HCT116 (cell line): ENCODE data around the gene MXD1. TPM values are rescaled to one million over a fixed set of nuclear protein-coding genes. Genes with fewer than 3 reads are reported as not detected.

Experiments
- ATAC-seq: fragments of 200-7000 bp; cut with Tn5 transposase; 2 replicates; pipeline ENCODE4 v1.9.1; 2020; ENCODE audit warnings: mild to moderate bottlenecking, moderate library complexity
- BruUV-seq: library from RNA; stranded (reverse); fragments of 400-500 nt; replicated peaks from 2 replicates; lab custom pipeline; 2021; lab: Mats Ljungman, UMichigan
- CTCF ChIA-PET: fragments of 300-600 bp; sonication (Branson Sonifier 250); formaldehyde crosslinking; loops from one replicate; lab custom pipeline; 2021; ENCODE audit warnings: antibody characterized with exemption; lab: Charles Lee
- POLR2A ChIA-PET: fragments of 300-600, 350-600 bp; sonication (Branson Sonifier 250); formaldehyde crosslinking; loops from one replicate; lab custom pipeline; 2021; ENCODE audit warnings: antibody characterized with exemption; lab: Charles Lee
- RAD21 ChIA-PET, 2 experiments: fragments of 300-600 bp; sonication (Branson Sonifier 250); formaldehyde crosslinking; loops; one replicate each; lab custom pipeline; 2023; ENCODE audit warnings: low total read pairs in 2 of 2; ENCODE audit not compliant: uncharacterized antibody in 2 of 2, unreplicated experiment in 2 of 2, low non-redundant PET in 1 of 2; lab: Charles Lee
- DNase-seq: peaks from one replicate; pipeline ENCODE4 v3.0.0-alpha.2; 2010; ENCODE audit warnings: low read depth, low spot score
- H2AFZ ChIP-seq: fragments of 200-600 bp; shearing (Covaris generic), sonication (generic); 2 replicates; pipeline ENCODE4 v1.6.1; 2017; ENCODE audit warnings: low read depth, mixed run types, mixed read lengths, antibody characterized with exemption, low read length; ENCODE audit not compliant: poor library complexity, severe bottlenecking
- H3K27ac ChIP-seq: 2 replicates; pipeline ENCODE4 v1.5.1; 2012; ENCODE audit warnings: low read depth, low read length
- H3K27me3 ChIP-seq: fragments of 200-600 bp; sonication (generic); 2 replicates; pipeline ENCODE4 v1.6.1; 2016; ENCODE audit warnings: mixed run types, low read length, mixed read lengths; ENCODE audit not compliant: insufficient read depth
- H3K36me3 ChIP-seq, 2 experiments: fragments of 200-500 bp in 1 of 2; fragments of 200-600 bp in 1 of 2; sonication (Bioruptor generic) in 1 of 2; sonication (generic) in 1 of 2; 2 replicates each; pipeline versions ENCODE4 v1.5.1 to v1.6.1; 2014 to 2016; ENCODE audit warnings: low read length in 2 of 2, inconsistent platforms in 1 of 2, mixed read lengths in 1 of 2, mixed run types in 1 of 2; ENCODE audit not compliant: insufficient read depth in 2 of 2, control insufficient read depth in 1 of 2
- H3K4me1 ChIP-seq, 2 experiments: fragments of 200-600 bp in 1 of 2; sonication (generic) in 1 of 2; 2 replicates each; pipeline versions ENCODE4 v1.5.1 to v1.6.1; 2012 to 2017; ENCODE audit warnings: low read length in 2 of 2, inconsistent platforms in 1 of 2, mild to moderate bottlenecking in 1 of 2, mixed read lengths in 1 of 2, mixed run types in 1 of 2, moderate library complexity in 1 of 2; ENCODE audit not compliant: insufficient read depth in 2 of 2, control insufficient read depth in 1 of 2
- H3K4me2 ChIP-seq: fragments of 200-600 bp; sonication (generic); 2 replicates; pipeline ENCODE4 v1.6.1; 2017; ENCODE audit warnings: mixed run types, low read length, mixed read lengths
- H3K4me3 ChIP-seq, 2 experiments: fragments of 200-600 bp in 1 of 2; sonication (generic) in 1 of 2; replicated peaks in 1 of 2; 2 replicates each; pipeline ENCODE4 v1.5.1; 2011 to 2016; ENCODE audit warnings: low read length in 2 of 2, control low read depth in 1 of 2, low read depth in 1 of 2, mild to moderate bottlenecking in 1 of 2, mixed read lengths in 1 of 2, mixed run types in 1 of 2
- H3K79me2 ChIP-seq: fragments of 200-600 bp; sonication (generic); 2 replicates; pipeline ENCODE4 v1.6.1; 2017; ENCODE audit warnings: mild to moderate bottlenecking, mixed run types, low read length, moderate library complexity, mixed read lengths; ENCODE audit not compliant: insufficient read depth
- H3K9ac ChIP-seq: fragments of 200-600 bp; sonication (generic); 2 replicates; pipeline ENCODE4 v1.6.1; 2016; ENCODE audit warnings: low read length, mixed read lengths
- H3K9me2 ChIP-seq: fragments of 200-600 bp; sonication (generic), shearing (Covaris generic); 2 replicates; pipeline ENCODE4 v1.6.1; 2017; ENCODE audit warnings: mixed run types, mild to moderate bottlenecking, moderate library complexity; ENCODE audit not compliant: insufficient read depth
- H3K9me3 ChIP-seq, 2 experiments: fragments of 200-500 bp in 1 of 2; fragments of 200-600 bp in 1 of 2; sonication (Bioruptor generic) in 1 of 2; sonication (generic) in 1 of 2; 2 replicates each; pipeline ENCODE4 v1.6.1; 2014 to 2017; ENCODE audit warnings: low read length in 2 of 2, mixed read lengths in 2 of 2, inconsistent platforms in 1 of 2, low read depth in 1 of 2, mild to moderate bottlenecking in 1 of 2, mixed run types in 1 of 2, moderate library complexity in 1 of 2; ENCODE audit not compliant: control insufficient read depth in 1 of 2, insufficient read depth in 1 of 2
- H4K20me1 ChIP-seq: fragments of 200-600 bp; sonication (generic), shearing (Covaris generic); 2 replicates; pipeline ENCODE4 v1.6.1; 2017; ENCODE audit warnings: mixed run types, mild to moderate bottlenecking, moderate library complexity; ENCODE audit not compliant: insufficient read depth
- CBX3 ChIP-seq: IDR thresholded peaks from 2 replicates; pipeline ENCODE4 v1.6.1; 2012; ENCODE audit warnings: low read depth
- ELF1 ChIP-seq: IDR thresholded peaks from 2 replicates; pipeline ENCODE4 v1.6.1; 2012; ENCODE audit warnings: low read depth, borderline replicate concordance
- EZH2phosphoT487 ChIP-seq: fragments of 200-600 bp; IDR thresholded peaks from 2 replicates; pipeline ENCODE4 v1.6.1; 2018; ENCODE audit warnings: antibody characterized with exemption, borderline replicate concordance
- JUND ChIP-seq: IDR thresholded peaks from 2 replicates; pipeline ENCODE4 v1.6.1; 2012
- POLR2A ChIP-seq: IDR thresholded peaks from 2 replicates; pipeline ENCODE4 v1.7.0; 2011; ENCODE audit warnings: borderline replicate concordance; ENCODE audit not compliant: insufficient read depth, insufficient read length; ENCODE audit errors: extremely low read depth
- POLR2AphosphoS5 ChIP-seq: IDR thresholded peaks from 2 replicates; pipeline ENCODE4 v1.6.1; 2011; ENCODE audit warnings: mild to moderate bottlenecking, low read depth, low read length, moderate library complexity
- RAD21 ChIP-seq: IDR thresholded peaks from 2 replicates; pipeline ENCODE4 v1.6.1; 2012; ENCODE audit warnings: low read depth, mild to moderate bottlenecking
- SIN3A ChIP-seq: IDR thresholded peaks from 2 replicates; pipeline ENCODE4 v1.6.1; 2012; ENCODE audit warnings: low read depth
- SP1 ChIP-seq: IDR thresholded peaks from 2 replicates; pipeline ENCODE4 v1.6.1; 2012; ENCODE audit warnings: low read depth
- SRF ChIP-seq: IDR thresholded peaks from 2 replicates; pipeline ENCODE4 v1.6.1; 2012; ENCODE audit warnings: low read depth
- TCF7L2 ChIP-seq: IDR thresholded peaks from 2 replicates; pipeline ENCODE4 v1.7.0; 2011; ENCODE audit warnings: borderline replicate concordance, inconsistent platforms; ENCODE audit not compliant: insufficient read depth, insufficient read length; ENCODE audit errors: extremely low read depth
- YY1 ChIP-seq: IDR thresholded peaks from 2 replicates; pipeline ENCODE4 v1.6.1; 2011; ENCODE audit warnings: low read length, low read depth, moderate library complexity, mild to moderate bottlenecking; ENCODE audit not compliant: insufficient replicate concordance; ENCODE audit errors: extremely low read depth
- ZFX ChIP-seq: fragments of 450-650 bp; IDR thresholded peaks from 2 replicates; pipeline ENCODE4 v1.6.1; 2017
- ZNF274 ChIP-seq: fragments of 200-500 bp; sonication (Bioruptor generic); IDR thresholded peaks from 2 replicates; pipeline ENCODE4 v1.6.1; 2014; ENCODE audit warnings: mild to moderate bottlenecking, low read depth, low read length, inconsistent platforms
- intact Hi-C: fragments of 100-400 bp; cut with micrococcal nuclease; formaldehyde crosslinking; loops from 2 replicates; pipeline ENCODE4 v1.10.0; 2022
- total RNA-seq: library from RNA; stranded (reverse); gene quantifications from one replicate; pipeline ENCODE4 v1.2.1, GENCODE V29; 2021; ENCODE audit not compliant: unreplicated experiment
- TF ChIP-seq, protein P1 (sequence below): IDR thresholded peaks from 2 replicates; pipeline ENCODE4 v1.6.1; 2012
- TF ChIP-seq, protein P2 (sequence below): IDR thresholded peaks from 2 replicates; pipeline ENCODE4 v1.6.1; 2012
- TF ChIP-seq, protein P3 (sequence below): IDR thresholded peaks from 2 replicates; pipeline ENCODE4 v1.6.1; 2012; ENCODE audit warnings: low read depth
- TF ChIP-seq, protein P4 (sequence below), 3 experiments: fragments of 200-600 bp in 1 of 3; sonication (generic) in 1 of 3; IDR thresholded peaks in 2 of 3; conservative IDR thresholded peaks in 1 of 3; 2 replicates each; pipeline ENCODE4 v1.5.1; 2012 to 2017; ENCODE audit warnings: low read depth in 2 of 3, low read length in 2 of 3, antibody characterized with exemption in 1 of 3, borderline replicate concordance in 1 of 3, control low read depth in 1 of 3, mild to moderate bottlenecking in 1 of 3, mixed read lengths in 1 of 3, mixed run types in 1 of 3, moderate library complexity in 1 of 3; ENCODE audit not compliant: insufficient read depth in 1 of 3

The MXD1 gene
- total RNA-seq, 1 experiment from 2014 or later, result 10.3 TPM

DNA sequence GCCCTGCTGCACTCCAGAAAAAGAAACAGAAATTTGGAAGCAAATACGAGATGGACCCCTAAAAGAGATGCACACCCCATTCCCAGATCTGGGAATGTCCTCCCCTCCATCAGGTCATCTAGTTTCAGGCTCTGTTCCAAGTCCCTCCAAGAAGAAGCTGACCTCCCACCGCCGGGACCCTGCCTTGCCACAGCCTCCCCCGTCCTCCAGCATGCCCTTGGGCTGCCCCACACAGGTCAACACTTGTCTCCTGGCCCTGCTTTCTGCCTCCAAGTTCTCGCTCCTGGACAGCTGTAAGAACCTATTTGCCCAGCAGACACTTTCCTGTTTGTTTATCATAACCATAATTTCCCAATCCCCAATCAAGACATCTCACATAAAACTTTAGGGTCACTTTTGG is 44.5 kb downstream of the MXD1 start:
- ChIA-PET CTCF (no interaction called here), RAD21 (no interaction called here)
- intact Hi-C loops, result no loop called here
- Histone ChIP-seq H3K9ac (no peak overlapping the region), H3K79me2 (no peaks in the 10 kb centered on the region), H3K4me3 (no peak overlapping the region)
- no peak for DNase-seq
- no peak for TF ChIP-seq ZNF274
- TF ChIP-seq EZH2phosphoT487, result no peak
- TF ChIP-seq SRF, result no peak
- TF ChIP-seq SIN3A, result no peak
- TF ChIP-seq YY1, result no peak
- no peak for TF ChIP-seq ELF1
- TF ChIP-seq CBX3, result no peak
- TF ChIP-seq POLR2A, result no peak
- no peak for TF ChIP-seq TCF7L2
- TF ChIP-seq, protein P1, sequence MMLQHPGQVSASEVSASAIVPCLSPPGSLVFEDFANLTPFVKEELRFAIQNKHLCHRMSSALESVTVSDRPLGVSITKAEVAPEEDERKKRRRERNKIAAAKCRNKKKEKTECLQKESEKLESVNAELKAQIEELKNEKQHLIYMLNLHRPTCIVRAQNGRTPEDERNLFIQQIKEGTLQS, result no peak
- TF ChIP-seq, protein P2, sequence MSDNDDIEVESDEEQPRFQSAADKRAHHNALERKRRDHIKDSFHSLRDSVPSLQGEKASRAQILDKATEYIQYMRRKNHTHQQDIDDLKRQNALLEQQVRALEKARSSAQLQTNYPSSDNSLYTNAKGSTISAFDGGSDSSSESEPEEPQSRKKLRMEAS, result no peak
- TF ChIP-seq POLR2AphosphoS5, result no peak
- TF ChIP-seq, protein P3, sequence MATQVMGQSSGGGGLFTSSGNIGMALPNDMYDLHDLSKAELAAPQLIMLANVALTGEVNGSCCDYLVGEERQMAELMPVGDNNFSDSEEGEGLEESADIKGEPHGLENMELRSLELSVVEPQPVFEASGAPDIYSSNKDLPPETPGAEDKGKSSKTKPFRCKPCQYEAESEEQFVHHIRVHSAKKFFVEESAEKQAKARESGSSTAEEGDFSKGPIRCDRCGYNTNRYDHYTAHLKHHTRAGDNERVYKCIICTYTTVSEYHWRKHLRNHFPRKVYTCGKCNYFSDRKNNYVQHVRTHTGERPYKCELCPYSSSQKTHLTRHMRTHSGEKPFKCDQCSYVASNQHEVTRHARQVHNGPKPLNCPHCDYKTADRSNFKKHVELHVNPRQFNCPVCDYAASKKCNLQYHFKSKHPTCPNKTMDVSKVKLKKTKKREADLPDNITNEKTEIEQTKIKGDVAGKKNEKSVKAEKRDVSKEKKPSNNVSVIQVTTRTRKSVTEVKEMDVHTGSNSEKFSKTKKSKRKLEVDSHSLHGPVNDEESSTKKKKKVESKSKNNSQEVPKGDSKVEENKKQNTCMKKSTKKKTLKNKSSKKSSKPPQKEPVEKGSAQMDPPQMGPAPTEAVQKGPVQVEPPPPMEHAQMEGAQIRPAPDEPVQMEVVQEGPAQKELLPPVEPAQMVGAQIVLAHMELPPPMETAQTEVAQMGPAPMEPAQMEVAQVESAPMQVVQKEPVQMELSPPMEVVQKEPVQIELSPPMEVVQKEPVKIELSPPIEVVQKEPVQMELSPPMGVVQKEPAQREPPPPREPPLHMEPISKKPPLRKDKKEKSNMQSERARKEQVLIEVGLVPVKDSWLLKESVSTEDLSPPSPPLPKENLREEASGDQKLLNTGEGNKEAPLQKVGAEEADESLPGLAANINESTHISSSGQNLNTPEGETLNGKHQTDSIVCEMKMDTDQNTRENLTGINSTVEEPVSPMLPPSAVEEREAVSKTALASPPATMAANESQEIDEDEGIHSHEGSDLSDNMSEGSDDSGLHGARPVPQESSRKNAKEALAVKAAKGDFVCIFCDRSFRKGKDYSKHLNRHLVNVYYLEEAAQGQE, result no peak
- no peak for TF ChIP-seq JUND
- TF ChIP-seq SP1, result no peak
- TF ChIP-seq RAD21, result no peak
- TF ChIP-seq ZFX, result no peak
- TF ChIP-seq, protein P4, sequence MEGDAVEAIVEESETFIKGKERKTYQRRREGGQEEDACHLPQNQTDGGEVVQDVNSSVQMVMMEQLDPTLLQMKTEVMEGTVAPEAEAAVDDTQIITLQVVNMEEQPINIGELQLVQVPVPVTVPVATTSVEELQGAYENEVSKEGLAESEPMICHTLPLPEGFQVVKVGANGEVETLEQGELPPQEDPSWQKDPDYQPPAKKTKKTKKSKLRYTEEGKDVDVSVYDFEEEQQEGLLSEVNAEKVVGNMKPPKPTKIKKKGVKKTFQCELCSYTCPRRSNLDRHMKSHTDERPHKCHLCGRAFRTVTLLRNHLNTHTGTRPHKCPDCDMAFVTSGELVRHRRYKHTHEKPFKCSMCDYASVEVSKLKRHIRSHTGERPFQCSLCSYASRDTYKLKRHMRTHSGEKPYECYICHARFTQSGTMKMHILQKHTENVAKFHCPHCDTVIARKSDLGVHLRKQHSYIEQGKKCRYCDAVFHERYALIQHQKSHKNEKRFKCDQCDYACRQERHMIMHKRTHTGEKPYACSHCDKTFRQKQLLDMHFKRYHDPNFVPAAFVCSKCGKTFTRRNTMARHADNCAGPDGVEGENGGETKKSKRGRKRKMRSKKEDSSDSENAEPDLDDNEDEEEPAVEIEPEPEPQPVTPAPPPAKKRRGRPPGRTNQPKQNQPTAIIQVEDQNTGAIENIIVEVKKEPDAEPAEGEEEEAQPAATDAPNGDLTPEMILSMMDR (IDR thresholded peaks at IDR 0.05 in 2 of 3, conservative IDR thresholded peaks at IDR 0.05 in 1 of 3; ENCODE audit: borderline replicate concordance in 1 of 3, insufficient read depth in 1 of 3, low read depth in 2 of 3, low read length in 2 of 3), result no peak
- TF ChIP-seq, all 23 proteins: peak for 0
- Histone ChIP-seq H3K36me3 (no peaks in the 10 kb centered on the region), H4K20me1 (no peaks in the 10 kb centered on the region), H3K27me3 (peaks cover 6% of the 10 kb centered on the region; the same call in 1 of the 2 replicates), H3K27ac (no peak overlapping the region), H3K4me1 (no peaks in the 10 kb centered on the region), H3K9me2 (no peaks in the 10 kb centered on the region), H3K4me2 (no peak overlapping the region), H2AFZ (no peak overlapping the region), H3K9me3 (no peaks in the 10 kb centered on the region)
- ATAC-seq, result no peak
- POLR2A ChIA-PET, result no interaction called here
- no TSS peak for BruUV-seq
